Smooth muscle cell (in vitro differentiated cells): ENCODE measurements around the gene MMGT1. TPM values are rescaled to one million over a fixed set of nuclear protein-coding genes. Genes with fewer than 3 reads are reported as not detected.

ENCODE experiments used
- DNase-seq: peaks from one replicate; lab custom pipeline; 2025; ENCODE audit not compliant: unreplicated experiment; lab: John Stamatoyannopoulos, UW
- H2AFZ ChIP-seq: fragments of 200-600 bp; sonication (generic); 2 replicates; pipeline ENCODE4 v1.6.0; 2016; ENCODE audit warnings: antibody characterized with exemption, low read depth, mild to moderate bottlenecking
- H3F3A ChIP-seq: fragments of 200-600 bp; sonication (generic); 2 replicates; pipeline ENCODE4 v1.6.0; 2017; ENCODE audit warnings: antibody characterized with exemption, low read depth
- H3K27ac ChIP-seq: fragments of 200-600 bp; sonication (generic); 2 replicates; pipeline ENCODE4 v1.5.1; 2016; ENCODE audit warnings: low read depth, mild to moderate bottlenecking
- H3K27me3 ChIP-seq: fragments of 200-600 bp; sonication (generic); 2 replicates; pipeline ENCODE4 v1.6.1; 2016; ENCODE audit warnings: low read depth, mild to moderate bottlenecking
- H3K36me3 ChIP-seq: fragments of 200-600 bp; sonication (generic); 2 replicates; pipeline ENCODE4 v1.5.1; 2016; ENCODE audit warnings: low read depth
- H3K4me1 ChIP-seq: fragments of 200-600 bp; sonication (generic); 2 replicates; pipeline ENCODE4 v1.5.1; 2016; ENCODE audit warnings: low read depth
- H3K4me2 ChIP-seq: fragments of 200-600 bp; sonication (generic); 2 replicates; pipeline ENCODE4 v1.6.0; 2016; ENCODE audit warnings: mild to moderate bottlenecking
- H3K4me3 ChIP-seq: fragments of 200-600 bp; sonication (generic); 2 replicates; pipeline ENCODE4 v1.5.1; 2016; ENCODE audit warnings: mild to moderate bottlenecking
- H3K79me2 ChIP-seq: fragments of 200-600 bp; sonication (generic); 2 replicates; pipeline ENCODE4 v1.6.0; 2016; ENCODE audit warnings: low read depth, mild to moderate bottlenecking
- H3K9ac ChIP-seq: fragments of 200-600 bp; sonication (generic); 2 replicates; pipeline ENCODE4 v1.6.0; 2016; ENCODE audit warnings: low read depth
- H3K9me3 ChIP-seq: fragments of 200-600 bp; sonication (generic); replicated peaks from 2 replicates; pipeline ENCODE4 v1.5.1; 2016; ENCODE audit warnings: low read depth
- H4K20me1 ChIP-seq: fragments of 200-600 bp; sonication (generic); 2 replicates; pipeline ENCODE4 v1.6.0; 2016; ENCODE audit warnings: low read depth
- CTCF ChIP-seq: fragments of 200-600 bp; sonication (generic); IDR thresholded peaks from 2 replicates; pipeline ENCODE4 v1.5.1; 2017; ENCODE audit warnings: borderline replicate concordance, mild to moderate bottlenecking, antibody characterized with exemption; ENCODE audit not compliant: insufficient read depth, poor library complexity, severe bottlenecking
- WGBS: methylation state at CpG from one replicate; pipeline ENCODE4 v1.1.7; 2016; ENCODE audit warnings: low lambda C conversion rate; 5-methylcytosine and 5-hydroxymethylcytosine counted together
- polyA plus RNA-seq: library from polyadenylated mRNA; unstranded; fragments of >200 nt; fragmentation: Nextera tagmentation; extraction: Ambion mirVana; gene quantifications from 2 replicates; pipeline ENCODE4 v1.2.1, GENCODE V29; 2016
- total RNA-seq: library from RNA; depleted of rRNA; stranded (reverse); fragments of >200 nt; gene quantifications from 2 replicates; pipeline ENCODE4 v1.2.3, GENCODE V29; 2014

Gene MMGT1
- total and polyA plus RNA-seq, 2 experiments from 2014 or later = 13.6 to 35.8 TPM

- Histone ChIP-seq H3K36me3 (no peaks in the 10 kb centered on the region), H3K27ac (no peak overlapping the region), H3F3A (no peaks in the 10 kb centered on the region), H3K4me2 (no peak overlapping the region), H3K9ac (no peak overlapping the region), H4K20me1 (no peaks in the 10 kb centered on the region), H3K27me3 (no peaks in the 10 kb centered on the region), H3K9me3 (no peaks in the 10 kb centered on the region), H3K4me1 (no peaks in the 10 kb centered on the region), H3K4me3 (no peak overlapping the region), H3K79me2 (no peaks in the 10 kb centered on the region), H2AFZ (no peak overlapping the region)
- no peak for TF ChIP-seq CTCF
- no peak for DNase-seq
- 81% methylated on average over 2 of the region's 2 CpGs for WGBS
These were observed 43.1 kb upstream of the MMGT1 start for GRCh38 chrX:136016881-136017280.

- no peaks in the 10 kb centered on the region for H4K20me1 ChIP-seq
- H3K9ac ChIP-seq = no peak overlapping the region
- no peaks in the 10 kb centered on the region for H3K79me2 ChIP-seq
- DNase-seq = no peak
- TF ChIP-seq CTCF = no peak
- H3K36me3 ChIP-seq = no peaks in the 10 kb centered on the region
- no peak overlapping the region for H2AFZ ChIP-seq
- no peaks in the 10 kb centered on the region for H3F3A ChIP-seq
- no peak overlapping the region for H3K4me2 ChIP-seq
- H3K4me3 ChIP-seq = no peak overlapping the region
- no peaks in the 10 kb centered on the region for H3K9me3 ChIP-seq
- H3K4me1 ChIP-seq = no peaks in the 10 kb centered on the region
- WGBS = 80% methylated on average over 4 of the region's 4 CpGs
- no peak overlapping the region for H3K27ac ChIP-seq
- H3K27me3 ChIP-seq = no peaks in the 10 kb centered on the region
These were observed 41.2 kb upstream of the MMGT1 start for GRCh38 chrX:136015016-136015415.

GRCh38 chrX:135988245-135988644 is 14.5 kb upstream of the MMGT1 start:
- H3K9ac ChIP-seq = no peak overlapping the region
- H3K4me3 ChIP-seq = no peak overlapping the region
- H3K4me2 ChIP-seq = no peak overlapping the region
- peaks cover 5% of the 10 kb centered on the region for H4K20me1 ChIP-seq
- H3F3A ChIP-seq = no peaks in the 10 kb centered on the region
- no peak for DNase-seq
- H3K9me3 ChIP-seq = no peaks in the 10 kb centered on the region
- no peaks in the 10 kb centered on the region for H3K27me3 ChIP-seq
- 81% methylated on average over 4 of the region's 4 CpGs for WGBS
- no peak for TF ChIP-seq CTCF
- H3K27ac ChIP-seq = no peak overlapping the region
- H3K79me2 ChIP-seq = no peaks in the 10 kb centered on the region
- H3K4me1 ChIP-seq = peaks cover 8% of the 10 kb centered on the region
- H3K36me3 ChIP-seq = no peaks in the 10 kb centered on the region
- H2AFZ ChIP-seq = no peak overlapping the region

GRCh38 chrX:135985973-135986310 is 12.2 kb upstream of the MMGT1 start:
- no peaks in the 10 kb centered on the region for H3K9me3 ChIP-seq
- WGBS = 41% methylated on average over 7 of the region's 15 CpGs
- H3K9ac ChIP-seq = no peak overlapping the region

More at GRCh38 chrX:135985973-135986310, 12.2 kb upstream of the MMGT1 start:
- peaks cover 5% of the 10 kb centered on the region for H4K20me1 ChIP-seq
- peak overlapping the region; percentile 85 for H3K4me2 ChIP-seq
- H3K79me2 ChIP-seq = no peaks in the 10 kb centered on the region
- H3K27me3 ChIP-seq = no peaks in the 10 kb centered on the region
- H3F3A ChIP-seq = no peaks in the 10 kb centered on the region
- no peak for DNase-seq
- peak overlapping the region; percentile 67 for H3K4me3 ChIP-seq
- peak overlapping the region; percentile 86 for H2AFZ ChIP-seq
- H3K36me3 ChIP-seq = no peaks in the 10 kb centered on the region
- no peak overlapping the region for H3K27ac ChIP-seq
- no peak for TF ChIP-seq CTCF
- H3K4me1 ChIP-seq = peaks cover 8% of the 10 kb centered on the region
